ENCODE data around the gene MT1A.

MT1A gene

GRCh38 chr16:56637814-56638750, at the start of gene MT1A:
TSS of gene MT1A (plus strand) at chr16:56638666. CDS start at chr16:56638739, 73 bp downstream.
- DNase-seq: no peak

GRCh38 chr16:56588781-56589140, 49.7 kb upstream of the MT1A start:
- DNase-seq: no peak

GRCh38 chr16:56589141-56590039, 49.1 kb upstream of the MT1A start, which contains the start of gene MT3:
TSS of gene MT3 (plus strand) at chr16:56589528. CDS start at chr16:56589591, 63 bp downstream.
- DNase-seq: no peak

- peak; percentile 55 for DNase-seq
These were observed 46.9 kb upstream of the MT1A start for GRCh38 chr16:56591377-56592060.

GRCh38 chr16:56593573-56594291, 44.7 kb upstream of the MT1A start:
- DNase-seq: no peak

- no peak for DNase-seq
These were observed 44.2 kb upstream of the MT1A start for GRCh38 chr16:56594292-56594619.

GRCh38 chr16:56600398-56600999, 38.0 kb upstream of the MT1A start:
- DNase-seq: peak; percentile 70

GRCh38 chr16:56601325-56601724, 37.1 kb upstream of the MT1A start:
- no peak for DNase-seq

GRCh38 chr16:56603589-56603988, 34.9 kb upstream of the MT1A start:
- DNase-seq: peak; percentile 35

- no peak for DNase-seq
These were observed 33.5 kb upstream of the MT1A start for GRCh38 chr16:56604966-56605365.

- no peak for DNase-seq
These were observed 33.0 kb upstream of the MT1A start for GRCh38 chr16:56605475-56605874.

- no peak for DNase-seq
These were observed 32.4 kb upstream of the MT1A start for GRCh38 chr16:56606071-56606475.

- DNase-seq: no peak
These were observed 31.9 kb upstream of the MT1A start for GRCh38 chr16:56606476-56607108.

GRCh38 chr16:56607109-56607618, 31.3 kb upstream of the MT1A start:
- no peak for DNase-seq

GRCh38 chr16:56607675-56608042, 30.8 kb upstream of the MT1A start:
- DNase-seq: no peak

GRCh38 chr16:56608043-56608875, 30.2 kb upstream of the MT1A start, which contains the start of gene MT2A:
TSS of gene MT2A (plus strand) at chr16:56608584. CDS start at chr16:56608656, 72 bp downstream.
- DNase-seq: peak; percentile 95

- DNase-seq: no peak
These were observed 29.5 kb upstream of the MT1A start for GRCh38 chr16:56608876-56609462.

GRCh38 chr16:56609463-56609921, 29.0 kb upstream of the MT1A start:
- peak; percentile 95 for DNase-seq

- DNase-seq: peak; percentile 56
These were observed 28.4 kb upstream of the MT1A start for GRCh38 chr16:56610017-56610608.

Measured in OCI-M1 (cell line).